ENCODE measurements around the gene TTC3. TPM values are rescaled to one million over a fixed set of nuclear protein-coding genes. Genes with fewer than 3 reads are reported as not detected.

The TTC3 gene
- total and polyA plus RNA-seq, 2 of the 13 experiments (the other 11 are each of a cell fraction or from before 2014, with no cell fraction given): 55.7 to 108 TPM

- TF ChIP-seq ZNF879 (CRISPR knock-in tag; IDR thresholded peaks at IDR 0.05) (no peak), HOMEZ (CRISPR knock-in tag; IDR thresholded peaks at IDR 0.05; ENCODE audit: low read depth) (peak; percentile 75), ZIK1 (CRISPR knock-in tag; IDR thresholded peaks at IDR 0.05; ENCODE audit: borderline replicate concordance, low read depth) (no peak), KDM4B (CRISPR knock-in tag; IDR thresholded peaks at IDR 0.05) (peak; percentile 26; the same call in 1 of the 2 replicates), ZNF256 (CRISPR knock-in tag; conservative IDR thresholded peaks at IDR 0.05) (no peak), MAX (IDR thresholded peaks at IDR 0.05) (0 out of 2 replicates have a peak, but pooled peaks have one; percentile 19), HDAC2 (CRISPR knock-in tag; IDR thresholded peaks at IDR 0.05) (peak; percentile 94), ZNF557 (CRISPR knock-in tag; IDR thresholded peaks at IDR 0.05) (no peak), JDP2 (CRISPR knock-in tag; IDR thresholded peaks at IDR 0.05; ENCODE audit: borderline replicate concordance) (no peak), ZNF451 (CRISPR knock-in tag; IDR thresholded peaks at IDR 0.05) (no peak), FOXA3 (CRISPR knock-in tag; IDR thresholded peaks at IDR 0.05) (peak; percentile 98), CBFB (CRISPR knock-in tag; IDR thresholded peaks at IDR 0.05) (no peak), TBX3 (IDR thresholded peaks at IDR 0.05; ENCODE audit: borderline replicate concordance) (peak; percentile 66; the same call in 1 of the 2 replicates), CCDC6 (CRISPR knock-in tag; IDR thresholded peaks at IDR 0.05) (0 out of 2 replicates have a peak, but pooled peaks have one; percentile 28), ZNF660 (CRISPR knock-in tag; IDR thresholded peaks at IDR 0.05; ENCODE audit: borderline replicate concordance, low read depth) (no peak), ZNF142 (CRISPR knock-in tag; IDR thresholded peaks at IDR 0.05) (no peak)
- TF ChIP-seq, protein P1, sequence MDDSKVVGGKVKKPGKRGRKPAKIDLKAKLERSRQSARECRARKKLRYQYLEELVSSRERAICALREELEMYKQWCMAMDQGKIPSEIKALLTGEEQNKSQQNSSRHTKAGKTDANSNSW (CRISPR knock-in tag; IDR thresholded peaks at IDR 0.05; ENCODE audit: borderline replicate concordance): no peak
- TF ChIP-seq, protein P2, sequence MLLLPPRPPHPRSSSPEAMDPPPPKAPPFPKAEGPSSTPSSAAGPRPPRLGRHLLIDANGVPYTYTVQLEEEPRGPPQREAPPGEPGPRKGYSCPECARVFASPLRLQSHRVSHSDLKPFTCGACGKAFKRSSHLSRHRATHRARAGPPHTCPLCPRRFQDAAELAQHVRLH (CRISPR knock-in tag; IDR thresholded peaks at IDR 0.05; ENCODE audit: borderline replicate concordance, low read depth): no peak; the same call in 1 of the 2 replicates
- TF ChIP-seq, protein P3, sequence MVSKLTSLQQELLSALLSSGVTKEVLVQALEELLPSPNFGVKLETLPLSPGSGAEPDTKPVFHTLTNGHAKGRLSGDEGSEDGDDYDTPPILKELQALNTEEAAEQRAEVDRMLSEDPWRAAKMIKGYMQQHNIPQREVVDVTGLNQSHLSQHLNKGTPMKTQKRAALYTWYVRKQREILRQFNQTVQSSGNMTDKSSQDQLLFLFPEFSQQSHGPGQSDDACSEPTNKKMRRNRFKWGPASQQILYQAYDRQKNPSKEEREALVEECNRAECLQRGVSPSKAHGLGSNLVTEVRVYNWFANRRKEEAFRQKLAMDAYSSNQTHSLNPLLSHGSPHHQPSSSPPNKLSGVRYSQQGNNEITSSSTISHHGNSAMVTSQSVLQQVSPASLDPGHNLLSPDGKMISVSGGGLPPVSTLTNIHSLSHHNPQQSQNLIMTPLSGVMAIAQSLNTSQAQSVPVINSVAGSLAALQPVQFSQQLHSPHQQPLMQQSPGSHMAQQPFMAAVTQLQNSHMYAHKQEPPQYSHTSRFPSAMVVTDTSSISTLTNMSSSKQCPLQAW (CRISPR knock-in tag; IDR thresholded peaks at IDR 0.05): 0 out of 2 replicates have a peak, but pooled peaks have one; percentile 28
These were observed 9.9 kb downstream of the TTC3 start (continued) for GRCh38 chr21:37082856-37083528.

All from HepG2 (cell line).